Kidney capillary endothelial cell (primary cell): Measurements from ENCODE around the gene BRMS1L.
A peak's percentile ranks its signal among the peaks of the same experiment; 100 is the strongest.
"Not testable (repeated sequence)": the region's sequence is repeated elsewhere in the genome, so short reads cannot be mapped to it uniquely, and the experiment has no call there.

ENCODE experiments used
- DNase-seq: peaks from one replicate; pipeline ENCODE4 v3.0.0-alpha.2; 2018; ENCODE audit warnings: low spot score

Gene BRMS1L

GRCh38 chr14:35826218-35826951 lies at the start of gene BRMS1L:
TSS of gene BRMS1L (plus strand) at chr14:35826338. CDS start at chr14:35826517, 179 bp downstream.
- DNase-seq: peak; percentile 97

DNA sequence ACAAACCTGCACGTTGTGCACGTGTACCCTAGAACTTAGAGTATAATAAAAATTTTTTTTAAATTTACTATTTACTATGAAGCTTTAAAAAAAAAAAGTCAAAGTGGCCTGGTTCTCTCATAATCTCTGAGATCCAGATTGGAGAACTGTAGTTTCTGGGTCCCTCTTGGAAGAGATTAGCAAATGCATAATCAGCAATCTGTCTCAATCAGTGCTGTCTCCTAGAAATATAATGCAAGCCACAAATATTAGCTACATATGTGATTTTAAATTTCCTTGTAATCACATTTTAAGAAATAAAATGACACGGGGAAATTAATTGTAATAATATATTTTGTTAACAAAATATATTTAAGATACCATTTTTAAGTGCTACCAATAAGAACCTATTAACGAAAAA lies 49.3 kb upstream of the BRMS1L start:
- DNase-seq: no peak

DNA sequence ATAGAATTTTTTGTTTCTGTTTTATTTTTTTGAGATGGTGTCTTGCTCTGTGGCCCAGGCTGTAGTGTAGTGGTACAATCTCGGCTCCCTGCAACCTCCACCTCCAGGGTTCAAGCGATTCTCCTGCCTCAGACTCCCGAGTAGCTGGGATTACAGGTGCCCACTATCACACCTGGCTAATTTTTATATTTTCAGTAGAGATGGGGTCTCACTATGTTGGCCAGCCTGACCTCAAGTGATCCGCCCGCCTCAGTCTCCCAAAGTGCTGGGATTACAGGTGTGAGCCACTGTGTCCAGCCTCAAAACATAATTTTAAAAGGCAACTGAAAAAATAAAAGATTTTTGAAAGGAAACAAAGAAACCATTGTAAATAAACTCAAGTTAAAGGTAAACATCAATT lies 48.6 kb upstream of the BRMS1L start:
- not testable (repeated sequence) for DNase-seq

DNA sequence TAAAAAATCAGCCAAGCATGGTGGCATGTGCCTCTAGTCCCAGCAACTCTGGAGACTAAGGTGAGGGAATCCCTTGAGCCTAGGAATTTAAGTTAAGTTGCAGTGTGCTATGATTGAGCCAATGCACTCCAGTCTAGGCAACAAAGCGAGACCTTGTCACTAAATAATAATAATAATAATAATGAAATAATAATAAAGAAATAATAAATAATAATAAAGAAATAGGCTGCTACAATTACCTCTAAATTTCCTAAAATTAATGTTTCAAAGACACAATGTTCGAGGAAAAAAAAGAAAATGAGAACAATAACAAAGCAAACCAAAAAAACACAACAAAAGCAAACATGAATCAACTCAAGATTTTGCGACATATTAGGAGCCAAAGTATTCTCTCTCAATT lies 46.8 kb upstream of the BRMS1L start:
- DNase-seq: no peak

- DNase-seq: no peak
These were observed 42.4 kb upstream of the BRMS1L start for GRCh38 chr14:35783699-35784098.

- no peak for DNase-seq
These were observed 39.3 kb upstream of the BRMS1L start for GRCh38 chr14:35786856-35787255.

DNA sequence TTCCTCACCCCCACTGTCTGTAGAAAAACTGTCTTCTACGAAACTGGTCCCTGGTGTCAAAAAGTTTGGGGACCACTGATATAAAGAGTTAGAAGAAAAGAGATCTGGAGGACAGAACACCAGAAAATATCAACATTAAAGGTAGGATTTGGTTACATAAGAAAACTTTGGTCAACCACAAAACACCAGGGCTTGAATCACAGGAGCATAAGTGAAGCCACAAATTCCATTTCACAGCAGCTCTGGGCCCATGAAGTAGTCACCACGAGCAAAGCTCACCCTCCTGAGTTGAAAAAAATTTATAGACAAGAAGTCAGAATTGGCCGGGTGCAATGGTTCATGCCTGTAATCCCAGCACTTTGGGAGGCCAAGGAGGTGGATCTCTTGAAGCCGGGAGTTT lies 36.5 kb upstream of the BRMS1L start:
- DNase-seq: no peak

DNA sequence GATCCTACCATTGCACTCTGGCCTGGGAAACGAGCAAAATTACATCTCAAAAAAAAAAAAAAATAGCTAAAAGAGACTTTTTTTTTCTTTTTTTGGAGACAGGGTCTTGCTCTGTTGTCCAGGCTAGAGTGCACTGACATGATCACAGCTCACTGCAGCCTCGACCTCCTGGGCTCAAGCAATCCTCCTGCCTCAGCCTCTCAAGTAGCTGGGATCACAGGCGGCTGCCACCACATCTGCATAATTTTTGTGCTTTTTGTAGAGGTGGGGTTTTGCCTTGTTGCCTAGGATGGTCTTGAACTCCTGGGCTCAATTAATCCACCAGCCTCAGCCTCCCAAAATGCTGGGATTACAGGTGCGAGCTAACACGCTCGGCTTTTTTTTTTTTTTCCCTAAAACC lies 28.3 kb upstream of the BRMS1L start:
- no peak for DNase-seq

- no peak for DNase-seq
These were observed 19.9 kb upstream of the BRMS1L start for GRCh38 chr14:35806006-35806907.

- DNase-seq: no peak
These were observed 18.8 kb upstream of the BRMS1L start for GRCh38 chr14:35807131-35807961.

DNA sequence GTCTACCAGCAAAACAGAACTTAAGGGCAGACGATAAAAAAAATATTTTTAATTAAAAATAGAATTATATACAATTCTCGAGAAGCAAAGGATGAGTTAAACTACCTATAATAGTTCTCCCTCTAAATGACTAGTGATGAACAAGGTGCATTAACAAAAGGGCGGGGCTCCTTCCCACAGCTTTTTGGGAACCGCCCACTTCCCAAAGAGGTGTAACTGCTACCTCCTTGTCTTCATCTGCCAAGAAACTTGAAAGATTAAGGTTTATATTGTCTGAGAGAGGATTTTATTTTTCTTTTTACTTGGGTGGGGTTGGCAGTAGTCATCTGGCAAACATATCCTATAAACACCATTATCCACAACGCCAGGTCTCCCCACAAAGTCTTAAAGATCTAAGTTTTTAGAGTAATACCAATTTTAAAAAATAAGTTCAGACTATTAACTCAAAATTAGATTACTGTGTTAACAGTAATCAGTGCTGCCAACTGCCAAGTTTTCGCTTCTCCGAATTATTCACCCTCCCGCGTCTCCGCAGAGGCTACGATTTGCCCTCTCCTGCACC lies 18.0 kb upstream of the BRMS1L start:
- peak; percentile 10 for DNase-seq

DNA sequence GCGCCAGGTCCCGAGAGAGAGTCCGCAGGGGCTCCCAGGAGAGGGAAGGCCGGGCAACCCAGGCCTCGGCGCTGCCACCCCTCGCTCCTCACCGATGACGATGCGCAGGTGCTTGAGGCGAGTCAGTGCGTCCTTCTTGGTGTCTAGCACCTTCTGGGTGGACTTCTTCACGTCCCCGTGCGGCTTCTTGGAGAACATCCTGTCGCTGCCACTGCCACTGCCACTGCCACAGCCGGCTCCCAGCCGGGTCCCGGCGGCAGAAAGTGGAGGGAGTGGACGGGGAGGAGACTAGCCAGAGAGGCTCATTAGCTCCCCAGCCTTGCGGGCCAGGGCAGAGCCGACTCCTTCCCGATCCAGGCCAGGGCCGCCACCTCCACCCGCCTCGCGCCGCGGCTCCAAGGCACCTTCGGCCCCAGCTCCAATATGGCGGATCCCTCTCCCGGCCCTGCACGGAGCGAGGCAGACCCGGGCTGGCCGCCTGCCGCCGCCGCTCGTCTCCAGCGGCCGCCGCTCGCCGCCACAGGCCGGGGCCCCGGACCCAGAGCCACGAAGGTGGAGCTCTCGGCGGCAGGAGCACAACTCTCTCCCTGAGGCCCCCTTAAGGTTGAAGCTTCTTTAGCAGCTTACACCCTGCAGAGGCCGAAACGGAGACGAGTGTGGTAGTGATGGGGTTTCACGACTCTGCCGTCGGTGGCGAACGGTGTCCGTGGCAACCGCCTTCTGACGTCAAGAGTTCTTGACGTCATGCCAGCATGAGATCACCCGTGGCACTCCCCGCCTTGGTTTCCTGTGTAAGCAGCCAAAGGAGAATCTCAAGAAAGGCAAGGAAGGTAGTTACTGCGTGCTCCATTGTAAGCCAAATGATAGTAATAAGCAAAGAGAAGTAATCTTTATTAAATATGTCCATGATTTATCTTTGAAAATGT lies 17.2 kb upstream of the BRMS1L start, which contains the start of gene RALGAPA1:
Gene RALGAPA1, minus strand, starts transcription at position 658 of the 926 bp plus-strand sequence. Its CDS starts 460 bp downstream, at position 198.
- DNase-seq: peak; percentile 96

- no peak for DNase-seq
These were observed 16.5 kb upstream of the BRMS1L start for GRCh38 chr14:35809597-35809996.

DNA sequence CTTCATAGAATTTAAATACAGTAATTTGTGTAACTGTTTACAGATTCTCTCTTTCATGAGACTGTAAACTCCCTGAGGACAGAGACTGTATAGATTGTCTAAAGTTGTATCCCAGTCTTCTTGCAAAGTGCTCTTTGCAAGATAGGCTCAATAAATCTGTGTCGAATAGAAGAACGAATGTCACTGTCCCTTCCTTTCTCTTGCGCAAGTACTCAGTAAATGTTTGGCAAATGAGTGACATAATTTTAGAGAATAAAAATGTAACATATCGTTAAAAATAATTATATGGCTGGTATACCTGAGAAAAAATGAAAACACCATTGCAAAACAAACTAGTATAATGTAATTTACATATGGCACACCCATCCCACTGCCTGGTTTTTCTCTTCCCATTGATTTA lies 15.2 kb upstream of the BRMS1L start:
- DNase-seq: no peak

- peak; percentile 49 for DNase-seq
These were observed 11.7 kb upstream of the BRMS1L start for GRCh38 chr14:35814371-35815005.

DNA sequence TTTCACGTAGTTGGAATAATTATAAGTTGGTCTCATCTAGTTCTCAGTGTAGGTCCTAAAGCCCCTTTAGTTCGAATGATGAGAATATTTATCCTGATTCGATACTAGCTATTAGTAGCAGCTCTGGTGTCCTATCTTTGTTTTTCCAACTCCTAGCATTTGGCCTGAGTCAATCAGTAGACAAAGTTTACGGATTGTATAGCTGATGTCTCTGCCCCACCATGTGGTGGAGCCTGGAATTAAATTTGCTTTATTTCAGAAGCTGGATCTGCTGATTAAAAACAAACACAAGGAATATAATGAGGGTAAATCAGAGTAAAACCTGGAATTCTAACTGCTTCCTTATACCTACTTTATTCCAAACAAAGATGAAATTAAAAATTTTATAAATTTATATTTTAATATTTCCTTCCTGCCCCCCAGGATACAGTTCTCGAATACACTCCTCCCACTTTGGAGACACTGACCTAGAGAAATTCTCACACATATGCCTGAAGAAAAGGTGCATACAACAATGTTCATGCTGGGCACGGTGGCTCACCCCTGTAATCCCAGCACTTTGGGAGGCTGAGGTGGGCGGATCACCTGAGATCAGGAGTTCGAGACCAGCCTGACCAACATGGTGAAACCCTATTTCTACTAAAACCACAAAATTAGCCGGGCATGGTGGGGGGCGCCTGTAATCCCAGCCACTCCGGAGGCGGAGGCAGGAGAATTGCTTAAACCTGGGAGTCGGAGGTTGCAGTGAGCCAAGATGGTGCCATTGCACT lies 7.6 kb upstream of the BRMS1L start:
- DNase-seq: peak; percentile 45

GRCh38 chr14:35819591-35820540 lies 6.3 kb upstream of the BRMS1L start:
- DNase-seq: no peak
